H1 (cell line): ENCODE measurements around the gene CLEC7A. TPM values are rescaled to one million over a fixed set of nuclear protein-coding genes. Genes with fewer than 3 reads are reported as not detected.

Experiments used
- polyA plus RNA-seq, 7 experiments: library from polyadenylated mRNA; depleted of rRNA in 3 of 7; stranded (reverse) in 5 of 7; unstranded in 2 of 7; fragments of >200 nt in 5 of 7; fragments of 200-250 nt in 2 of 7; gene quantifications; 1 replicate in 5 of 7; 2 replicates in 1 of 7; 4 replicates in 1 of 7; pipeline versions ENCODE4 v1.2.1 to v1.2.3, GENCODE V29; 2011 to 2013; ENCODE audit warnings: missing spikeins in 2 of 7, mixed read lengths in 2 of 7
- total RNA-seq: library from RNA; stranded (reverse); fragmentation: NEBNext Ultra II Directional; extraction: Animal tissue kit (Norgen Biotek cat#: 25700); gene quantifications from 2 replicates; pipeline ENCODE4 v1.2.1, GENCODE V29; 2021

Gene CLEC7A
- total and polyA plus RNA-seq, 2 of the 8 experiments (the other 6 are each of a cell fraction or from before 2014, with no cell fraction given) = 0.09 to 0.15 TPM

Other genes with a start within 250 kb of the CLEC7A start
- gene KLRF2, start 248.7 kb downstream of the CLEC7A start, total RNA-seq = not detected in 2 replicates
- not detected in 2 replicates for gene KLRF2, start 248.7 kb downstream of the CLEC7A start, polyA plus RNA-seq (2011; rRNA removed)
- 2.8 and 3.7 TPM in 2 replicates for gene CLEC2A, start 197.8 kb downstream of the CLEC7A start, total RNA-seq
- 0.24 and 0.63 TPM in 2 replicates for gene CLEC2A, start 197.8 kb downstream of the CLEC7A start, polyA plus RNA-seq (2011; rRNA removed)
- not detected in 2 replicates for gene CLEC12A, start 158.8 kb downstream of the CLEC7A start, total RNA-seq
- gene CLEC12A, start 158.8 kb downstream of the CLEC7A start, polyA plus RNA-seq (2011; rRNA removed) = not detected in 2 replicates
- gene CLEC1B, start 131.1 kb downstream of the CLEC7A start, total RNA-seq = not detected in 2 replicates
- gene CLEC1B, start 131.1 kb downstream of the CLEC7A start, polyA plus RNA-seq (2011; rRNA removed) = not detected in 2 replicates
- not detected in 2 replicates for gene CLEC12B, start 119.6 kb downstream of the CLEC7A start, total RNA-seq
- gene CLEC12B, start 119.6 kb downstream of the CLEC7A start, polyA plus RNA-seq (2011; rRNA removed) = not detected in 2 replicates
- not detected in 2 replicates for gene CLEC9A, start 99.5 kb downstream of the CLEC7A start, total RNA-seq
- gene CLEC9A, start 99.5 kb downstream of the CLEC7A start, polyA plus RNA-seq (2011; rRNA removed) = not detected in 2 replicates
- not detected in 2 replicates for gene CLEC1A, start 31.2 kb downstream of the CLEC7A start, total RNA-seq
- gene CLEC1A, start 31.2 kb downstream of the CLEC7A start, polyA plus RNA-seq (2011; rRNA removed) = 0.13 and 0.20 TPM in 2 replicates
- gene OLR1, start 41.9 kb upstream of the CLEC7A start, total RNA-seq = not detected in 2 replicates
- not detected in 2 replicates for gene OLR1, start 41.9 kb upstream of the CLEC7A start, polyA plus RNA-seq (2011; rRNA removed)
- not detected in 2 replicates for gene TMEM52B, start 48.8 kb upstream of the CLEC7A start, total RNA-seq
- not detected in 2 replicates for gene TMEM52B, start 48.8 kb upstream of the CLEC7A start, polyA plus RNA-seq (2011; rRNA removed)
- 80.9 and 87.9 TPM in 2 replicates for gene GABARAPL1, start 82.7 kb upstream of the CLEC7A start, total RNA-seq
- 35.9 and 56.1 TPM in 2 replicates for gene GABARAPL1, start 82.7 kb upstream of the CLEC7A start, polyA plus RNA-seq (2011; rRNA removed)
- 0.06 TPM in 1 of 2 replicates, not detected in the other for gene KLRD1, start 177.7 kb upstream of the CLEC7A start, total RNA-seq
- under 0.01 and 0.02 TPM in 2 replicates for gene KLRD1, start 177.7 kb upstream of the CLEC7A start, polyA plus RNA-seq (2011; rRNA removed)